NCI-H2196 treated with DMSO at 0.1 percent for 48 hours (cell line): ENCODE results near the gene FGF23.

Experiments used
- DNase-seq: peaks from one replicate; lab custom pipeline; 2025; ENCODE audit not compliant: unreplicated experiment; lab: John Stamatoyannopoulos, UW

FGF23 gene

DNA sequence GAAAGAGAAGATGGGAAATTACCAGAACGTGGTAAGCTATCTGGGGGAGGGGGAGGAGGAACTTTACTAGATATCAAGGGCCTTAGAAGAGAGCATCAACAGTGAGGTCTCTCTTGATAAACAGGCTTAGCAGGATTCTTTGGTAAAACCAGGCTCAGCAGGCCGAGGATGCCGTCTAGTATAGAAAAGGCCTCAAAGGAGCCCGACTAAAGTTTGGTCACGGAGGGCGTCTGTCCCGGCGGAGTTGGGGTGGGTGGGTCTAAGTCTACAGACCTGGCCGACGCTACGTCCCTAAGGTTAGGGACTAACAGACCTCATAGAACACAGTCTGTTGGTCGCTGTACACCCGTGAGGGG lies 59.0 kb downstream of the FGF23 start:
- DNase-seq = no peak
